Measurements from ENCODE around the gene PIK3R2. TPM values are rescaled to one million over a fixed set of nuclear protein-coding genes. Genes with fewer than 3 reads are reported as not detected.

The PIK3R2 gene
- total and polyA plus RNA-seq, 4 donors = 1.5 to 37.8 (median 7.7) TPM

DNA sequence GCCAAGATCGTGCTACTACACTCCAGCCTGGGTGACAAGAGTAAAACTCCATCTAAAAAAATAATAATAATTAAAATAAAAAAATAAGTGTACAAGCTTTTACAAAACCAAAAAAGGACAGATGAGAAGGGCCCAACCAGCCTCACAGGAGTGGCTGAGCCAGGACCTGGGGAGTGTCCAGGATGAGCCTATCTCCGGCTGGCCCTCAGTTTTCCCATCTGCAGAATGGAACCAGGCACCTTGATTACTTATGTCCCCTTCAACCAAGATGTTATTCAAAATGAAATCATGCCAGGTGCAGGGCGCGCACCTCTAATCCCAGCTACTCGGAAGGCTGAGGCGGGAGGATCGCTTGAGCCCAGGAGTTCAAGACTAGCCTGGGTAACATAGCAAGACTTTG, 11.1 kb downstream of the PIK3R2 start:
- Histone ChIP-seq H3K4me1 (ENCODE audit: control insufficient read depth in 4 of 4, insufficient read depth in 4 of 4, low read length in 3 of 4) (peaks cover 0 to 14% (median 7%) of the 10 kb centered on the region in 4 donors), H3K27me3 (ENCODE audit: control insufficient read depth in 4 of 4, insufficient read depth in 4 of 4, low read length in 3 of 4) (no peaks in the 10 kb centered on the region), H3K27ac (ENCODE audit: low read depth in 1 of 2, low read length in 2 of 2) (no peak overlapping the region), H3K4me3 (ENCODE audit: low read depth in 1 of 3, low read length in 3 of 3) (no peak overlapping the region), H3K9me3 (ENCODE audit: control insufficient read depth in 4 of 4, low read length in 3 of 4) (no peaks in the 10 kb centered on the region), H3K9ac (ENCODE audit: low read depth in 1 of 2, low read length in 2 of 2) (no peak overlapping the region), H3K36me3 (ENCODE audit: control insufficient read depth in 4 of 4, insufficient read depth in 3 of 4, low read depth in 1 of 4, low read length in 3 of 4) (peaks cover 8 to 38% (median 18%) of the 10 kb centered on the region in 4 donors)
- 98% methylated on average over 7 of the region's 7 CpGs for WGBS
- no peak for DNase-seq (ENCODE audit: low spot score)
- TF ChIP-seq HNF4A (conservative IDR thresholded peaks at IDR 0.05) = no peak
- TF ChIP-seq, protein P1, sequence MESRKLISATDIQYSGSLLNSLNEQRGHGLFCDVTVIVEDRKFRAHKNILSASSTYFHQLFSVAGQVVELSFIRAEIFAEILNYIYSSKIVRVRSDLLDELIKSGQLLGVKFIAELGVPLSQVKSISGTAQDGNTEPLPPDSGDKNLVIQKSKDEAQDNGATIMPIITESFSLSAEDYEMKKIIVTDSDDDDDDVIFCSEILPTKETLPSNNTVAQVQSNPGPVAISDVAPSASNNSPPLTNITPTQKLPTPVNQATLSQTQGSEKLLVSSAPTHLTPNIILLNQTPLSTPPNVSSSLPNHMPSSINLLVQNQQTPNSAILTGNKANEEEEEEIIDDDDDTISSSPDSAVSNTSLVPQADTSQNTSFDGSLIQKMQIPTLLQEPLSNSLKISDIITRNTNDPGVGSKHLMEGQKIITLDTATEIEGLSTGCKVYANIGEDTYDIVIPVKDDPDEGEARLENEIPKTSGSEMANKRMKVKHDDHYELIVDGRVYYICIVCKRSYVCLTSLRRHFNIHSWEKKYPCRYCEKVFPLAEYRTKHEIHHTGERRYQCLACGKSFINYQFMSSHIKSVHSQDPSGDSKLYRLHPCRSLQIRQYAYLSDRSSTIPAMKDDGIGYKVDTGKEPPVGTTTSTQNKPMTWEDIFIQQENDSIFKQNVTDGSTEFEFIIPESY (IDR thresholded peaks at IDR 0.05) = no peak
- no peak for TF ChIP-seq GABPA (IDR thresholded peaks at IDR 0.05 in 1 of 2, conservative IDR thresholded peaks at IDR 0.05 in 1 of 2)
- no peak for TF ChIP-seq SP1 (IDR thresholded peaks at IDR 0.05)
- TF ChIP-seq YY1 (IDR thresholded peaks at IDR 0.05) = no peak
- no peak for TF ChIP-seq FOXA1 (IDR thresholded peaks at IDR 0.05)

DNA sequence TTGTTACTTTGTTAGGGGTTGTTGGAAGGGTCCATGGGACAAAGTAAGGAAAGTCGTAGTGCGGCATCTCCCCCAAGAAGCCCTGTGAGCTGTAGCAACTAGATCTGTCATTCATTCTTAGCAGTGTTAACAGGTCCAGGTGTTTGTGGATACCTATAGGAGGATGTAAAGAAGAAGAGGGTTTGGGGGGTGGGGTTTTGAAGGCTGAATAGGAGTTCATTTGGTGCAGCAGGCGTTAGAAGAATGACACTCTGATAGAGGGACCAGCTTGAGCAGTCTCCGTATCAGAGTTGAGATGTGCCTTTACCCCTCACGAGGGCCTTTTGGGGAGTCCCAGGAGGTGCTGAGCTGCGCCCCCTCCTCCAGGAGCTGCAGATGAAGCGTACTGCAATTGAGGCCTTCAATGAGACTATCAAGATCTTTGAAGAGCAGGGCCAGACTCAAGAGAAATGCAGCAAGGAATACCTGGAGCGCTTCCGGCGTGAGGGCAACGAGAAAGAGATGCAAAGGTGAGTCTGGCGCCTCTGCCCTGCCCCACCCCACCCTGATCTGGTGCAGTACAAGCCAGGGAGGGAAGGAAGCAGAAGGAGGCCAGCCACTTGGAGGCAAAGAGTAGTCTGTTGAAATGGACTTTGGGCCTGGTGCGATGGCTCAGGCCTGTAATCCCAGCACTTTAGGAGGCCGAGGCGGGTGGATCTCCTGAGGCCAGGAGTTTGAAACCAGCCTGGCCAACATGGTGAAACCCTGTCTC, 13.0 kb downstream of the PIK3R2 start:
- H3K9ac ChIP-seq (ENCODE audit: low read depth in 1 of 2, low read length in 2 of 2) = no peak overlapping the region
- peaks cover 9 to 43% (median 18%) of the 10 kb centered on the region in 4 donors for H3K36me3 ChIP-seq (ENCODE audit: control insufficient read depth in 4 of 4, insufficient read depth in 3 of 4, low read depth in 1 of 4, low read length in 3 of 4)
- TF ChIP-seq, protein P2, sequence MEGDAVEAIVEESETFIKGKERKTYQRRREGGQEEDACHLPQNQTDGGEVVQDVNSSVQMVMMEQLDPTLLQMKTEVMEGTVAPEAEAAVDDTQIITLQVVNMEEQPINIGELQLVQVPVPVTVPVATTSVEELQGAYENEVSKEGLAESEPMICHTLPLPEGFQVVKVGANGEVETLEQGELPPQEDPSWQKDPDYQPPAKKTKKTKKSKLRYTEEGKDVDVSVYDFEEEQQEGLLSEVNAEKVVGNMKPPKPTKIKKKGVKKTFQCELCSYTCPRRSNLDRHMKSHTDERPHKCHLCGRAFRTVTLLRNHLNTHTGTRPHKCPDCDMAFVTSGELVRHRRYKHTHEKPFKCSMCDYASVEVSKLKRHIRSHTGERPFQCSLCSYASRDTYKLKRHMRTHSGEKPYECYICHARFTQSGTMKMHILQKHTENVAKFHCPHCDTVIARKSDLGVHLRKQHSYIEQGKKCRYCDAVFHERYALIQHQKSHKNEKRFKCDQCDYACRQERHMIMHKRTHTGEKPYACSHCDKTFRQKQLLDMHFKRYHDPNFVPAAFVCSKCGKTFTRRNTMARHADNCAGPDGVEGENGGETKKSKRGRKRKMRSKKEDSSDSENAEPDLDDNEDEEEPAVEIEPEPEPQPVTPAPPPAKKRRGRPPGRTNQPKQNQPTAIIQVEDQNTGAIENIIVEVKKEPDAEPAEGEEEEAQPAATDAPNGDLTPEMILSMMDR (IDR thresholded peaks at IDR 0.05; ENCODE audit: low read depth, low read length, missing input control) = no peak
- TF ChIP-seq NR2F2 (IDR thresholded peaks at IDR 0.05) = no peak
- TF ChIP-seq JUND (IDR thresholded peaks at IDR 0.05) = no peak
- TF ChIP-seq, protein P3, sequence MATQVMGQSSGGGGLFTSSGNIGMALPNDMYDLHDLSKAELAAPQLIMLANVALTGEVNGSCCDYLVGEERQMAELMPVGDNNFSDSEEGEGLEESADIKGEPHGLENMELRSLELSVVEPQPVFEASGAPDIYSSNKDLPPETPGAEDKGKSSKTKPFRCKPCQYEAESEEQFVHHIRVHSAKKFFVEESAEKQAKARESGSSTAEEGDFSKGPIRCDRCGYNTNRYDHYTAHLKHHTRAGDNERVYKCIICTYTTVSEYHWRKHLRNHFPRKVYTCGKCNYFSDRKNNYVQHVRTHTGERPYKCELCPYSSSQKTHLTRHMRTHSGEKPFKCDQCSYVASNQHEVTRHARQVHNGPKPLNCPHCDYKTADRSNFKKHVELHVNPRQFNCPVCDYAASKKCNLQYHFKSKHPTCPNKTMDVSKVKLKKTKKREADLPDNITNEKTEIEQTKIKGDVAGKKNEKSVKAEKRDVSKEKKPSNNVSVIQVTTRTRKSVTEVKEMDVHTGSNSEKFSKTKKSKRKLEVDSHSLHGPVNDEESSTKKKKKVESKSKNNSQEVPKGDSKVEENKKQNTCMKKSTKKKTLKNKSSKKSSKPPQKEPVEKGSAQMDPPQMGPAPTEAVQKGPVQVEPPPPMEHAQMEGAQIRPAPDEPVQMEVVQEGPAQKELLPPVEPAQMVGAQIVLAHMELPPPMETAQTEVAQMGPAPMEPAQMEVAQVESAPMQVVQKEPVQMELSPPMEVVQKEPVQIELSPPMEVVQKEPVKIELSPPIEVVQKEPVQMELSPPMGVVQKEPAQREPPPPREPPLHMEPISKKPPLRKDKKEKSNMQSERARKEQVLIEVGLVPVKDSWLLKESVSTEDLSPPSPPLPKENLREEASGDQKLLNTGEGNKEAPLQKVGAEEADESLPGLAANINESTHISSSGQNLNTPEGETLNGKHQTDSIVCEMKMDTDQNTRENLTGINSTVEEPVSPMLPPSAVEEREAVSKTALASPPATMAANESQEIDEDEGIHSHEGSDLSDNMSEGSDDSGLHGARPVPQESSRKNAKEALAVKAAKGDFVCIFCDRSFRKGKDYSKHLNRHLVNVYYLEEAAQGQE (IDR thresholded peaks at IDR 0.05) = no peak
- no peak for TF ChIP-seq RXRA (IDR thresholded peaks at IDR 0.05)
- TF ChIP-seq HNF4G (IDR thresholded peaks at IDR 0.05) = no peak
- TF ChIP-seq, protein P4, sequence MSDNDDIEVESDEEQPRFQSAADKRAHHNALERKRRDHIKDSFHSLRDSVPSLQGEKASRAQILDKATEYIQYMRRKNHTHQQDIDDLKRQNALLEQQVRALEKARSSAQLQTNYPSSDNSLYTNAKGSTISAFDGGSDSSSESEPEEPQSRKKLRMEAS (IDR thresholded peaks at IDR 0.05) = no peak
- no peak for TF ChIP-seq FOXA1 (IDR thresholded peaks at IDR 0.05)
- no peak for TF ChIP-seq RAD21 (IDR thresholded peaks at IDR 0.05)
- TF ChIP-seq GABPA (IDR thresholded peaks at IDR 0.05 in 1 of 2, conservative IDR thresholded peaks at IDR 0.05 in 1 of 2) = no peak
- no peak for TF ChIP-seq TAF1 (conservative IDR thresholded peaks at IDR 0.05)
- TF ChIP-seq SP1 (IDR thresholded peaks at IDR 0.05) = no peak
- no peak overlapping the region for H3K4me3 ChIP-seq (ENCODE audit: low read depth in 1 of 3, low read length in 3 of 3)
- H3K27me3 ChIP-seq (ENCODE audit: control insufficient read depth in 4 of 4, insufficient read depth in 4 of 4, low read length in 3 of 4) = no peaks in the 10 kb centered on the region
- peaks cover 0 to 6% (median 4%) of the 10 kb centered on the region in 4 donors for H3K4me1 ChIP-seq (ENCODE audit: control insufficient read depth in 4 of 4, insufficient read depth in 4 of 4, low read length in 3 of 4)
- H3K27ac ChIP-seq (ENCODE audit: low read depth in 1 of 2, low read length in 2 of 2) = no peak overlapping the region
- no peaks in the 10 kb centered on the region for H3K9me3 ChIP-seq (ENCODE audit: control insufficient read depth in 4 of 4, low read length in 3 of 4)
- DNase-seq (ENCODE audit: low spot score) = no peak
- 97% methylated on average over 15 of the region's 15 CpGs for WGBS
